NCI-H1417 (cell line): ENCODE results near the gene LCMT1.

Experiments used
- DNase-seq, 3 experiments: peaks; one replicate each; lab custom pipeline; 2025; lab: John Stamatoyannopoulos, UW

Gene LCMT1

GRCh38 chr16:25199457-25199856 lies 87.9 kb downstream of the LCMT1 start:
- DNase-seq, result no peak

GRCh38 chr16:25210758-25211157 lies 99.2 kb downstream of the LCMT1 start:
- no peak for DNase-seq

GRCh38 chr16:25212636-25213035 lies 101.1 kb downstream of the LCMT1 start:
- DNase-seq, result no peak

GRCh38 chr16:25213709-25214397 lies 102.3 kb downstream of the LCMT1 start:
- DNase-seq, result no peak

GRCh38 chr16:25217112-25217511 lies 105.6 kb downstream of the LCMT1 start:
- DNase-seq, result no peak

- DNase-seq, result no peak
Measured at GRCh38 chr16:25217921-25218320, 106.4 kb downstream of the LCMT1 start.

GRCh38 chr16:25219070-25219737 lies 107.7 kb downstream of the LCMT1 start:
- DNase-seq, result no peak

- no peak for DNase-seq
Measured at GRCh38 chr16:25222959-25223358, 111.4 kb downstream of the LCMT1 start.

- no peak for DNase-seq
Measured at GRCh38 chr16:25223964-25224363, 112.4 kb downstream of the LCMT1 start.

- DNase-seq, result no peak
Measured at GRCh38 chr16:25224731-25225319, 113.3 kb downstream of the LCMT1 start.
